ENCODE results near the gene TMEM178A.

Gene TMEM178A

GRCh38 chr2:39665811-39666490 is at the start of gene TMEM178A:
Gene TMEM178A (plus strand): TSS chr2:39665917. CDS start chr2:39665975, 58 bp downstream.
- TF ChIP-seq CTCF (IDR thresholded peaks at IDR 0.05; ENCODE audit: borderline replicate concordance, insufficient read depth, low read depth, low read length), result no peak
- peak within 1 kb of the TSS; percentile 44 for H3K4me3 ChIP-seq (ENCODE audit: low read depth, low read length)

- no peak overlapping the region for H3K4me3 ChIP-seq (ENCODE audit: low read depth, low read length)
- TF ChIP-seq CTCF (IDR thresholded peaks at IDR 0.05; ENCODE audit: borderline replicate concordance, insufficient read depth, low read depth, low read length), result no peak
Observed at GRCh38 chr2:39618236-39618635, 47.5 kb upstream of the TMEM178A start.

- no peak for TF ChIP-seq CTCF (IDR thresholded peaks at IDR 0.05; ENCODE audit: borderline replicate concordance, insufficient read depth, low read depth, low read length)
- no peak overlapping the region for H3K4me3 ChIP-seq (ENCODE audit: low read depth, low read length)
Observed at GRCh38 chr2:39618736-39619135, 47.0 kb upstream of the TMEM178A start.

GRCh38 chr2:39620067-39620466 is 45.6 kb upstream of the TMEM178A start:
- no peak for TF ChIP-seq CTCF (IDR thresholded peaks at IDR 0.05; ENCODE audit: borderline replicate concordance, insufficient read depth, low read depth, low read length)
- H3K4me3 ChIP-seq (ENCODE audit: low read depth, low read length), result no peak overlapping the region

GRCh38 chr2:39621596-39621995 is 44.1 kb upstream of the TMEM178A start:
- no peak for TF ChIP-seq CTCF (IDR thresholded peaks at IDR 0.05; ENCODE audit: borderline replicate concordance, insufficient read depth, low read depth, low read length)
- no peak overlapping the region for H3K4me3 ChIP-seq (ENCODE audit: low read depth, low read length)

- TF ChIP-seq CTCF (IDR thresholded peaks at IDR 0.05; ENCODE audit: borderline replicate concordance, insufficient read depth, low read depth, low read length), result no peak
Observed at GRCh38 chr2:39622860-39623259, 42.9 kb upstream of the TMEM178A start.

GRCh38 chr2:39623917-39624316 is 41.8 kb upstream of the TMEM178A start:
- H3K4me3 ChIP-seq (ENCODE audit: low read depth, low read length), result no peak overlapping the region
- no peak for TF ChIP-seq CTCF (IDR thresholded peaks at IDR 0.05; ENCODE audit: borderline replicate concordance, insufficient read depth, low read depth, low read length)

More at GRCh38 chr2:39622860-39623259, 42.9 kb upstream of the TMEM178A start:
- H3K4me3 ChIP-seq (ENCODE audit: low read depth, low read length), result no peak overlapping the region
